ENCODE results near the gene C5.

DNA sequence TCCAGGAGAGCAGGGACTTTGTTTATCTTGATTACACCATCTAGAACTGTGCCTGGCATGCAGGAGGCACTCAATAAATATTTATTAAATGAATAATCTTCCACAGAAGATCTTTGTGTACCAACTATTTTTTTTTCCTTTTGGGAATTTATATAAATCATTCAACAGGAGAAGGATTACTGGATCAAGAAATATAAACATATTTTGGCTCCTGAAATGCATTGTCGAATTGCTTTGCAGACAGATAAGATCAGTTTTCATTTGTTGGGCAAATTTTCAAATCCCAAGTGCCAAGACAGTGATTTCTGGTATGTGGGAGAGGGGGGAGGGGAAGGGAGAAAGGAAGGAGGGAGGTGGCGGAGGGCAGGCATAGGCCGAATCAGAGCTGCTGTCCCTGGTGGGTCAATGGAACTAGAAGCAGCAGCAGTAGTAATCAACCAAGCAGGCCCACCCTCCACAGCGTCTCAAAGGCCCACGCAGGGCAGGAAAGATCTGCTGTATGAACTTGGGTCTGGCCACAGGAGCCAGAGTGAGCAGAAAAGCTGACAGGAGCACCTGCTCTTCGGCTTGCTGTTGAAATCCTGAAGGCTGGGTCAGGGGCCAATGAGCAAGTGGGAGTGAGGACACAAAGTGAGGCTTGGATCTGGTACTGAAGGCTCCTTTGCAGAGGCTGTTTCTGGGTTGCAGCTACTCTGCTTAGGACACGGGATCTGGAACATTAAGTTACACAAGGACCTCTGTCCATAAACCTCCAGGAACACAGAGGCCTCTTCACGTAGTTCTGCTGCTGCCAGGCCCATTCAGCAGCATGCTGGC is 107.7 kb downstream of the C5 start:
- TF ChIP-seq, protein P1, sequence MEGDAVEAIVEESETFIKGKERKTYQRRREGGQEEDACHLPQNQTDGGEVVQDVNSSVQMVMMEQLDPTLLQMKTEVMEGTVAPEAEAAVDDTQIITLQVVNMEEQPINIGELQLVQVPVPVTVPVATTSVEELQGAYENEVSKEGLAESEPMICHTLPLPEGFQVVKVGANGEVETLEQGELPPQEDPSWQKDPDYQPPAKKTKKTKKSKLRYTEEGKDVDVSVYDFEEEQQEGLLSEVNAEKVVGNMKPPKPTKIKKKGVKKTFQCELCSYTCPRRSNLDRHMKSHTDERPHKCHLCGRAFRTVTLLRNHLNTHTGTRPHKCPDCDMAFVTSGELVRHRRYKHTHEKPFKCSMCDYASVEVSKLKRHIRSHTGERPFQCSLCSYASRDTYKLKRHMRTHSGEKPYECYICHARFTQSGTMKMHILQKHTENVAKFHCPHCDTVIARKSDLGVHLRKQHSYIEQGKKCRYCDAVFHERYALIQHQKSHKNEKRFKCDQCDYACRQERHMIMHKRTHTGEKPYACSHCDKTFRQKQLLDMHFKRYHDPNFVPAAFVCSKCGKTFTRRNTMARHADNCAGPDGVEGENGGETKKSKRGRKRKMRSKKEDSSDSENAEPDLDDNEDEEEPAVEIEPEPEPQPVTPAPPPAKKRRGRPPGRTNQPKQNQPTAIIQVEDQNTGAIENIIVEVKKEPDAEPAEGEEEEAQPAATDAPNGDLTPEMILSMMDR (conservative IDR thresholded peaks at IDR 0.05): no peak
- peak; percentile 63 for TF ChIP-seq ZFX (IDR thresholded peaks at IDR 0.05)
